Measurements from ENCODE around the gene ARHGAP42.

GRCh38 chr11:100930185-100930778 lies 243.2 kb downstream of the ARHGAP42 start:
- TF ChIP-seq POLR2AphosphoS5 (IDR thresholded peaks at IDR 0.05; ENCODE audit: low read depth), result no peak
- TF ChIP-seq CTCF (IDR thresholded peaks at IDR 0.05; ENCODE audit: insufficient read depth, low read length), result peak; percentile 31

All from HL-60 (cell line).